ENCODE results near the gene PDE3B. TPM values are rescaled to one million over a fixed set of nuclear protein-coding genes. Genes with fewer than 3 reads are reported as not detected.
"Not testable (repeated sequence)": the region's sequence is repeated elsewhere in the genome, so short reads cannot be mapped to it uniquely, and the experiment has no call there.

Gene PDE3B
- total RNA-seq, 1 donor from 2014 or later = 34.3 TPM

DNA sequence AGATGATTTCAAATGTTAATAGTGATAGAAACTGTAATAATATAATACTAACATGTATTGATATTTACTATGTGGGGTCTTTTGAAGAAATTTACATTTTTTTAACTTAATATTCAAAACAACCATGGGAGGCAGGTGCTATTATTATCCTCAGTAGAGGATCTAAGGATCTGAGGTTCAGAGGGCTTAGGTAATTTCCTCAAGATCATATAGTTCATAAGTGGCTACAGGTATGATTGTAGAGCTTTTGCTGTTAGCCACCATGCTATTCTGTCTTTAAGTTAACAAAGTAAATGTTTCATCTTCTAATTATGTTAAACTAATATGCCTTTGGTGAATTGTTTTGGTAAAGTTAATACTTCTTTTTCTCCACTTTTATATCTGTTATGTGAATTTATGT lies 83.6 kb downstream of the PDE3B start:
- TF ChIP-seq, protein P1, sequence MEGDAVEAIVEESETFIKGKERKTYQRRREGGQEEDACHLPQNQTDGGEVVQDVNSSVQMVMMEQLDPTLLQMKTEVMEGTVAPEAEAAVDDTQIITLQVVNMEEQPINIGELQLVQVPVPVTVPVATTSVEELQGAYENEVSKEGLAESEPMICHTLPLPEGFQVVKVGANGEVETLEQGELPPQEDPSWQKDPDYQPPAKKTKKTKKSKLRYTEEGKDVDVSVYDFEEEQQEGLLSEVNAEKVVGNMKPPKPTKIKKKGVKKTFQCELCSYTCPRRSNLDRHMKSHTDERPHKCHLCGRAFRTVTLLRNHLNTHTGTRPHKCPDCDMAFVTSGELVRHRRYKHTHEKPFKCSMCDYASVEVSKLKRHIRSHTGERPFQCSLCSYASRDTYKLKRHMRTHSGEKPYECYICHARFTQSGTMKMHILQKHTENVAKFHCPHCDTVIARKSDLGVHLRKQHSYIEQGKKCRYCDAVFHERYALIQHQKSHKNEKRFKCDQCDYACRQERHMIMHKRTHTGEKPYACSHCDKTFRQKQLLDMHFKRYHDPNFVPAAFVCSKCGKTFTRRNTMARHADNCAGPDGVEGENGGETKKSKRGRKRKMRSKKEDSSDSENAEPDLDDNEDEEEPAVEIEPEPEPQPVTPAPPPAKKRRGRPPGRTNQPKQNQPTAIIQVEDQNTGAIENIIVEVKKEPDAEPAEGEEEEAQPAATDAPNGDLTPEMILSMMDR (IDR thresholded peaks at IDR 0.05) = no peak
- no peaks in the 10 kb centered on the region for H3K4me1 ChIP-seq
- no peaks in the 10 kb centered on the region for H3K36me3 ChIP-seq
- H3K9me3 ChIP-seq = no peaks in the 10 kb centered on the region
- no peak overlapping the region for H3K27ac ChIP-seq
- ATAC-seq = no peak
- no peaks in the 10 kb centered on the region for H3K27me3 ChIP-seq (ENCODE audit: low read depth)
- DNase-seq = no peak
- H3K4me3 ChIP-seq = no peak overlapping the region
- intact Hi-C loops (cut with DNase I) = no loop called here

DNA sequence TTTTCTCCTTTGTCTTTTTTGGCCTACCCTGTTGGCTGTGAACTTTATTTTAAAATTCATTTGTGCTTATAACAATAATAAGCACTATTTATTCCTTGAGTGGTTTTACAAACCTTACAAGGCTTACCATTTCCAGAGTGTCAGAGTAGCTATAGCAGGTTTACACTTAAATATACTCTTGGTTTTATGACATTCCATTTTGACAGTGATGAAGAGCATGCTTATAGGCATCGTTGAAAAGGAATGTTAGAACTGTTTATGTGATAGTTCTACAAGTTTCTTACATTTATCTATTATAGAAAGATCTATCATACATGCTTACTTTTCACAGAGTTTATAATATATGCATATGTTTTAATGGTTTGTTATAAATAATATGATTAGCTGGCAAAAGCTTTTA lies 84.1 kb downstream of the PDE3B start:
- TF ChIP-seq, protein P1 (IDR thresholded peaks at IDR 0.05) = no peak
- H3K9me3 ChIP-seq = no peaks in the 10 kb centered on the region
- no peaks in the 10 kb centered on the region for H3K4me1 ChIP-seq
- intact Hi-C loops (cut with DNase I) = no loop called here
- no peak overlapping the region for H3K4me3 ChIP-seq
- H3K27me3 ChIP-seq (ENCODE audit: low read depth) = no peaks in the 10 kb centered on the region
- H3K27ac ChIP-seq = no peak overlapping the region
- H3K36me3 ChIP-seq = no peaks in the 10 kb centered on the region
- ATAC-seq = no peak
- no peak for DNase-seq

DNA sequence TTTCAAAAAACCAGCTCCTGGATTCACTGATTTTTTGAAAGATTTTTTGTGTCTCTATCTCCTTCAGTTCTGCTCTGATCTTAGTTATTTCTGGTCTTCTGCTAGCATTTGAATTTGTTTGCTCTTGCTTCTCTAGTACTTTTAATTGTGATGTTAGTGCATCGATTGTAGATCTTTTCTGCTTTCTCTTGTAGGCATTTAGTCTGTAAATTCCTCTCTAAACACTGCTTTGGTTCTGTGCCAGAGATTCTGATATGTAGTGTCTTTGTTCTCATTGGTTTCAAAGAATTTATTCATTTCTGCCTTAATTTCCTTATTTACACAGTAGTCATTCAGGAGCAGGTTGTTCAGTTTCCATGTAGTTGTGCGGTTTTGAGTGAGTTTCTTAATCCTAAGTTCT lies 96.9 kb downstream of the PDE3B start:
- H3K4me1 ChIP-seq; H3K4me3 ChIP-seq; DNase-seq; H3K27ac ChIP-seq; H3K36me3 ChIP-seq; H3K27me3 ChIP-seq (ENCODE audit: low read depth); intact Hi-C loops (cut with DNase I); H3K9me3 ChIP-seq; ATAC-seq: not testable (repeated sequence)

DNA sequence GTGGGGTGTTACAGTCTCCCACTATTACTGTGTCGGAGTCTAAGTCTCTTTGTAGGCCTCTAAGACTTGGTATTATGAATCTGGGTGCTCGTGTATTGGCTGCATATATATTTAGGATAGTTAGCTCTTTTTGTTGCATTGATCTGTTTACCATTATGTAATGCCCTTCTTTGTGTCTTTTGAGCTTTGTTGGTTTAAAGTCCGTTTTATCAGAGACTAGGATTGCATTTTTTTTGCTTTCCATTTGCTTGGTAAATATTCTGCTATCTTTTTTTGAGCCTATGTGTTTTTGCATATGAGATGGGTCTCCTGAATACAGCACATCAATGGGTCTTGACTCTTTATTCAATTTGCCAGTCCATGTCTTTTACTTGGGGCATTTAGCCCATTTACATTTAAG lies 97.6 kb downstream of the PDE3B start:
- ATAC-seq (no peak), DNase-seq (no peak)
- no peak overlapping the region for H3K4me3 ChIP-seq

DNA sequence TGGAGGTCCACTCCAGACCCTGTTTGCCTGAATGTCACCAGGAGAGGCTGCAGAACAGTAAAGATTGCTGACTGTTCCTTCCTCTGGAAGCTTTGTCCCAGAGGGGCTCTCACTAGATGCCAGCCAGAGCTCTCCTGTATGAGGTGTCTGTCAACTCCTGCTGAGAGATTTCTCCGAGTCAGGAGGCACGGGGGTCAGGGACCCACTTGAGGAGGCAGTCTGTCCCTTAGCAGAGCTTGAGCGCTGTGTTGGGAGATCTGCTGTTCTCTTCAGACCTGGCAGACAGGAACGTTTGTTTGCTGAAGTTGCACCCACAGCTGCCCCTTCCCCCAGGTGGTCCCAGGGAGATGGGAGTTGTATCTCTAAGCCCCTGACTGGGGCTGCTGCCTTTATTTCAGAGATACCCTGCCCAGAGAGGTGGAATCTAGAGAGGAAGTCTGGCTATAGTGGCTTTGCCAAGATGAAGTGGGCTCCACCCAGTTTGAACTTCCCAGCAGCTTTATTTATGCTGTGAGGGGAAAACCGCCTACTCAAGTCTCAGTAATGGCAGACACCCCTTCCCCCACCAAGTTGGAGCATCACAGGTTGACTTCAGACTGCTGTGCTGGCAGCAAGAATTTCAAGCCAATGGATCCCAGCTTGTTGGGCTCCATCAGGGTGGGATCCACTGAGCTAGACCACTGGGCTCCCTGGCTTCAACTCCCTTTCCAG lies 99.4 kb downstream of the PDE3B start:
- TF ChIP-seq, protein P1 (IDR thresholded peaks at IDR 0.05) = no peak
- Histone ChIP-seq H3K9me3 (no peaks in the 10 kb centered on the region), H3K4me3 (no peak overlapping the region), H3K36me3 (no peaks in the 10 kb centered on the region), H3K4me1 (no peaks in the 10 kb centered on the region), H3K27me3 (ENCODE audit: low read depth) (no peaks in the 10 kb centered on the region), H3K27ac (peak overlapping the region; percentile 24)
- DNase-seq (no peak), ATAC-seq (no peak)
- intact Hi-C loops (cut with DNase I) = no loop called here

More for the DNA sequence above, 97.6 kb downstream of the PDE3B start:
- Histone ChIP-seq H3K36me3 (no peaks in the 10 kb centered on the region), H3K27ac (no peak overlapping the region), H3K27me3 (ENCODE audit: low read depth) (no peaks in the 10 kb centered on the region), H3K4me1 (no peaks in the 10 kb centered on the region), H3K9me3 (no peaks in the 10 kb centered on the region)
- intact Hi-C loops (cut with DNase I) = no loop called here
- TF ChIP-seq, protein P1 (IDR thresholded peaks at IDR 0.05) = no peak

DNA sequence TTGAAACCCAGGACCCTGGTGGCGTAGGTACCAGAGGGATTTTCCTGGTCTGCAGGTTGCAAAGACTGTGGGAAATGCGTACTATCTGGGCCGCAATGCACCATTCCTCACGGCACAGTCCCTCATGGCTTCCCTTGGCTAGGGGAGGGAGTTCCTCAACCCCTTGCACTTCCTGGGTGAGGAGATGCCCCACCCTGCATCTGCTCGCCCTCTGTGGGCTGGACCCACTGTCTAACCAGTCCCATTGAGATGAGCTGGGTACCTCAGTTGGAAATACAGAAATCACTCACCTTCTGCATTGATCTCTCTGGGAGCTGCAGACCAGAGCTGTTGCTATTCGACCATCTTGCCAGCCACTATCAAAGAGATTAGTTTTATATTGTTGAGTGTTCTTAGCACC lies 100.1 kb downstream of the PDE3B start:
- H3K36me3 ChIP-seq; ATAC-seq; intact Hi-C loops (cut with DNase I); H3K4me1 ChIP-seq; H3K27ac ChIP-seq; H3K9me3 ChIP-seq; DNase-seq; H3K27me3 ChIP-seq (ENCODE audit: low read depth); H3K4me3 ChIP-seq: not testable (repeated sequence)

Data from lower lobe of right lung (tissue), 2 donors.